Breast epithelium (tissue), 3 donors: ENCODE results near the gene CADM2.

ENCODE experiments used
- CTCF ChIP-seq, 3 donors: fragments of 450-650 bp; IDR thresholded peaks; one replicate each; pipeline ENCODE4 v1.5.1; 2016 to 2017; ENCODE audit warnings: antibody characterized with exemption in 3 of 3, mild to moderate bottlenecking in 3 of 3, moderate library complexity in 3 of 3
- POLR2A ChIP-seq: fragments of 450-650 bp; IDR thresholded peaks from one replicate; pipeline ENCODE4 v1.6.1; 2016; ENCODE audit warnings: antibody characterized with exemption, mild to moderate bottlenecking, moderate library complexity

- TF ChIP-seq CTCF (IDR thresholded peaks at IDR 0.05) (no peak), POLR2A (no peak)
Measured at GRCh38 chr3:85244519-85244918, 285.7 kb downstream of the CADM2 start.
